ENCODE measurements around the gene PRAF2.

PRAF2 gene, protein sequence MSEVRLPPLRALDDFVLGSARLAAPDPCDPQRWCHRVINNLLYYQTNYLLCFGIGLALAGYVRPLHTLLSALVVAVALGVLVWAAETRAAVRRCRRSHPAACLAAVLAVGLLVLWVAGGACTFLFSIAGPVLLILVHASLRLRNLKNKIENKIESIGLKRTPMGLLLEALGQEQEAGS

DNA sequence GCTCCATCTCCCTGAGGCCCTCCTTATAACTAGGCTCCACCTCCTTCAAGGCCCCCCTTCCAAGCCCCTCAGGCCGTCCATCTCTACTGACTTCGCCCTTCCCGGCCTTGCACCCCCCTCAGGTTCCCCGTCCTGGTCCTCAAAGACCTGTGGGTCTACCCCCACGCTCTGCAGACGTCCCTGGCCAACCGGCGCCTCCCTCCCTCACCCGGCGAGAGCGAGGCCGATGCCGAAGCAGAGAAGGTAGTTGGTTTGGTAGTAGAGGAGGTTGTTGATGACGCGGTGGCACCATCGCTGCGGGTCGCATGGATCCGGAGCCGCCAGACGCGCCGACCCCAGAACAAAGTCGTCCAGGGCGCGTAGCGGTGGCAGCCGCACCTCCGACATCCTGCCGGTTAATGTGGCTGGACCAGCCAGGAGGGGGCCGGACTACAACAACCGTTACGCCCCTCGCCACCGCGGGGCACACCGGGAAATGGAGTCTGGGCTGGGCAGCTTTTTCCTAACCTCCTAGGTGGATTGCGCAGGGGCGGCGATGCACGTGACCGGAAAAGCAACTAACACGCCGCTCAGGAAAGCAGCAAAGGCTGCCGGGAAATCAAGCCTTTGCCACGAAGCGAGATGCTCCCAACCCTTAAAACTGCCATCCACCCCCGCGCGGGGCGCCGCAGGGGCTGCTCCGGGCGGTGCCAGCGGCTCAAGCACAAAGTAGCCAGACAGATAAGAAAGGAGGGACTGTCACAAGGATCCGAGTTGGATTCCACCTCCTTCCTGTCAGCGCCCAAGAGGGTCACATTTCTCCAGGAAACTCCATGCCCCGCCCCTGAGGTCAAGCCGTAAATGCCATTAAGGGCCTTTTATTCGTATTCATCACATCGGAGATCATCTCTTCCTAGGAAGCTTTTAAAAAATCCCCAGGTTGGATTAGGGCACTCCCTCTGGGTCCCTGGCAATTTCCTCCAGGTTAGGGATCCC, at the start of gene PRAF2:
TSS of gene PRAF2 (minus strand) at position 402 of the 975 bp plus-strand sequence. CDS start at position 387, 15 bp downstream.
- peak within 1 kb of the TSS; percentile 56; the same call in 1 of the 2 replicates for H2AFZ ChIP-seq (ENCODE audit: low read length)
- no peaks in the 10 kb centered on the region for H4K20me1 ChIP-seq (ENCODE audit: insufficient read depth, low read length)
- no peaks in the 10 kb centered on the region for H3K79me2 ChIP-seq (ENCODE audit: low read length)
- no peaks in the 10 kb centered on the region for H3K9me3 ChIP-seq (replicated peaks; ENCODE audit: insufficient read depth, low read length)
- no peaks in the 10 kb centered on the region for H3K36me3 ChIP-seq (replicated peaks; ENCODE audit: insufficient read depth, low read length)
- peak; percentile 88 for DNase-seq
- H3K4me1 ChIP-seq (ENCODE audit: low read length) = no peaks in the 10 kb centered on the region
- peak within 1 kb of the TSS; percentile 65 for H3K4me3 ChIP-seq (ENCODE audit: low read length)
- H3F3A ChIP-seq (ENCODE audit: insufficient read depth, low read length) = no peaks in the 10 kb centered on the region
- TF ChIP-seq EZH2phosphoT487 (IDR thresholded peaks at IDR 0.05; ENCODE audit: low read length) (no peak), EZH2 (optimal IDR thresholded peaks at IDR 0.05; ENCODE audit: low read depth, low read length) (no peak)
- TF ChIP-seq, protein P1, sequence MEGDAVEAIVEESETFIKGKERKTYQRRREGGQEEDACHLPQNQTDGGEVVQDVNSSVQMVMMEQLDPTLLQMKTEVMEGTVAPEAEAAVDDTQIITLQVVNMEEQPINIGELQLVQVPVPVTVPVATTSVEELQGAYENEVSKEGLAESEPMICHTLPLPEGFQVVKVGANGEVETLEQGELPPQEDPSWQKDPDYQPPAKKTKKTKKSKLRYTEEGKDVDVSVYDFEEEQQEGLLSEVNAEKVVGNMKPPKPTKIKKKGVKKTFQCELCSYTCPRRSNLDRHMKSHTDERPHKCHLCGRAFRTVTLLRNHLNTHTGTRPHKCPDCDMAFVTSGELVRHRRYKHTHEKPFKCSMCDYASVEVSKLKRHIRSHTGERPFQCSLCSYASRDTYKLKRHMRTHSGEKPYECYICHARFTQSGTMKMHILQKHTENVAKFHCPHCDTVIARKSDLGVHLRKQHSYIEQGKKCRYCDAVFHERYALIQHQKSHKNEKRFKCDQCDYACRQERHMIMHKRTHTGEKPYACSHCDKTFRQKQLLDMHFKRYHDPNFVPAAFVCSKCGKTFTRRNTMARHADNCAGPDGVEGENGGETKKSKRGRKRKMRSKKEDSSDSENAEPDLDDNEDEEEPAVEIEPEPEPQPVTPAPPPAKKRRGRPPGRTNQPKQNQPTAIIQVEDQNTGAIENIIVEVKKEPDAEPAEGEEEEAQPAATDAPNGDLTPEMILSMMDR (IDR thresholded peaks at IDR 0.05; ENCODE audit: low read length) = no peak
- H3K4me2 ChIP-seq (ENCODE audit: low read depth, low read length) = peak within 1 kb of the TSS; percentile 52; the same call in 1 of the 2 replicates
- no peak within 1 kb of the TSS for H3K27ac ChIP-seq (ENCODE audit: low read length)
- no peaks in the 10 kb centered on the region for H3K27me3 ChIP-seq (replicated peaks; ENCODE audit: insufficient read depth, low read length)
- no peaks in the 10 kb centered on the region for H3K9me2 ChIP-seq (replicated peaks; ENCODE audit: insufficient read depth, low read length)
- no peak within 1 kb of the TSS; the same call in 1 of the 2 replicates for H3K9ac ChIP-seq (ENCODE audit: low read length)

DNA sequence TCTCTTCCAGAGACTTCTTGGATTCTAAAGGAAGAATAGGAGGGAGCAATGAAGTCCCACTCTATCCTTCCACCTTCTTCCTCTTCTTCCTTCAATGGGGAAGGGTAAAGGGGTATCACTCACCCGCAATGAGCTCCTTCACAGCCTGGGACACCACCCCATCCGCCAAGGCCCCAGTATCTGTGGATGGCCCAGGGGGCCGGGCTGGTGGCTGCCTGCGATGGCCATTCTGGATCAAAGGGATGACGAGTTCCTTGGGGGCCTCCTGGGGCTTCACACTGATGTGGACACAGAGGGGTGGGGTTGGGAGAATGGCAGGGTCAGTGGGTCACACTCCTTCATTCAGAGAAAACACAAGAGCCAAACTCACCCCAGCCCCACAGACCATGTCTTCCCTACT, 48.7 kb upstream of the PRAF2 start:
- H3K9ac ChIP-seq (ENCODE audit: low read length) = peak overlapping the region; percentile 84; the same call in 1 of the 2 replicates
- H3K9me2 ChIP-seq (replicated peaks; ENCODE audit: insufficient read depth, low read length) = no peaks in the 10 kb centered on the region
- H3F3A ChIP-seq (ENCODE audit: insufficient read depth, low read length) = no peaks in the 10 kb centered on the region
- no peaks in the 10 kb centered on the region for H3K4me1 ChIP-seq (ENCODE audit: low read length)
- H4K20me1 ChIP-seq (ENCODE audit: insufficient read depth, low read length) = no peaks in the 10 kb centered on the region
- H3K27me3 ChIP-seq (replicated peaks; ENCODE audit: insufficient read depth, low read length) = no peaks in the 10 kb centered on the region
- H2AFZ ChIP-seq (ENCODE audit: low read length) = no peak overlapping the region
- H3K36me3 ChIP-seq (replicated peaks; ENCODE audit: insufficient read depth, low read length) = no peaks in the 10 kb centered on the region
- no peak for TF ChIP-seq EZH2 (optimal IDR thresholded peaks at IDR 0.05; ENCODE audit: low read depth, low read length)
- TF ChIP-seq, protein P1 (IDR thresholded peaks at IDR 0.05; ENCODE audit: low read length) = no peak
- TF ChIP-seq EZH2phosphoT487 (IDR thresholded peaks at IDR 0.05; ENCODE audit: low read length) = no peak
- H3K4me3 ChIP-seq (ENCODE audit: low read length) = peak overlapping the region; percentile 77
- no peaks in the 10 kb centered on the region for H3K9me3 ChIP-seq (replicated peaks; ENCODE audit: insufficient read depth, low read length)
- no peak for DNase-seq
- H3K4me2 ChIP-seq (ENCODE audit: low read depth, low read length) = peak overlapping the region; percentile 72
- H3K79me2 ChIP-seq (ENCODE audit: low read length) = peaks cover 22% of the 10 kb centered on the region
- no peak overlapping the region for H3K27ac ChIP-seq (ENCODE audit: low read length)

DNA sequence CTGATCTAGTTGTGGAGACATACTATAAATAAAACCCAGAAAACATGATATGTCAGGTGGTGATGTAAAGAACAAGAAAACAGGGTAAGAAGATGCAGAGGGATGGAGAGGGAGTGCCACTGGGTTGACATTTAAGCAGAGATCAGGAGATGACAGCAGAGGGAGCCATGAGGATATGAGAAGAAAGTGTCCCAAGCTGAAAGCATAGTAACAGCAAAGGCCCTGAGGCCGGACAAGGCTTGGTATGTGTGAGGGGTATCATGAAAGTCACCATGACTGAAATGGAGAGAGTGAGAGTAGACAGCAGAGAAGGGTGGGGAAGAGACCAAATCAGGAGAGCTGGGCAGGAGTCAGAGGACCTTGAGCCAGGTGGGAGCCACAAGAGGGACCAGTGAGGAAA, 46.3 kb upstream of the PRAF2 start:
- H2AFZ ChIP-seq (ENCODE audit: low read length) = no peak overlapping the region
- no peak overlapping the region for H3K9ac ChIP-seq (ENCODE audit: low read length)
- H3K36me3 ChIP-seq (replicated peaks; ENCODE audit: insufficient read depth, low read length) = no peaks in the 10 kb centered on the region
- no peak overlapping the region for H3K27ac ChIP-seq (ENCODE audit: low read length)
- no peak overlapping the region for H3K4me3 ChIP-seq (ENCODE audit: low read length)
- no peaks in the 10 kb centered on the region for H4K20me1 ChIP-seq (ENCODE audit: insufficient read depth, low read length)
- no peak for DNase-seq
- no peaks in the 10 kb centered on the region for H3K9me2 ChIP-seq (replicated peaks; ENCODE audit: insufficient read depth, low read length)
- no peak overlapping the region for H3K4me2 ChIP-seq (ENCODE audit: low read depth, low read length)
- no peaks in the 10 kb centered on the region for H3K9me3 ChIP-seq (replicated peaks; ENCODE audit: insufficient read depth, low read length)
- TF ChIP-seq, protein P1 (IDR thresholded peaks at IDR 0.05; ENCODE audit: low read length) = no peak
- TF ChIP-seq EZH2 (optimal IDR thresholded peaks at IDR 0.05; ENCODE audit: low read depth, low read length) (no peak), EZH2phosphoT487 (IDR thresholded peaks at IDR 0.05; ENCODE audit: low read length) (no peak)
- no peaks in the 10 kb centered on the region for H3K4me1 ChIP-seq (ENCODE audit: low read length)
- no peaks in the 10 kb centered on the region for H3K27me3 ChIP-seq (replicated peaks; ENCODE audit: insufficient read depth, low read length)
- H3K79me2 ChIP-seq (ENCODE audit: low read length) = peaks cover 22% of the 10 kb centered on the region
- H3F3A ChIP-seq (ENCODE audit: insufficient read depth, low read length) = no peaks in the 10 kb centered on the region
